ENCODE results near the gene TCEA3.

Gene TCEA3

GRCh38 chr1:23424293-23425192, at the start of gene TCEA3:
Gene TCEA3 (minus strand): TSS chr1:23424748. CDS start chr1:23424633, 115 bp downstream.
- Mint-ChIP-seq H3K9me3 (no peaks in the 10 kb centered on the region), H3K27me3 (peaks cover 23% of the 10 kb centered on the region), H3K36me3 (ENCODE audit: low read depth) (no peaks in the 10 kb centered on the region), H3K27ac (peak within 1 kb of the TSS; percentile 60), H3K4me3 (peak within 1 kb of the TSS; percentile 75), H3K4me1 (peaks cover 23% of the 10 kb centered on the region)
- DNase-seq = peak; percentile 23
- no peak for ATAC-seq

GRCh38 chr1:23473037-23473800, 48.7 kb upstream of the TCEA3 start:
- Mint-ChIP-seq H3K27ac (no peak overlapping the region), H3K4me3 (no peak overlapping the region), H3K4me1 (no peaks in the 10 kb centered on the region), H3K27me3 (peaks cover 4% of the 10 kb centered on the region), H3K9me3 (no peaks in the 10 kb centered on the region), H3K36me3 (ENCODE audit: low read depth) (no peaks in the 10 kb centered on the region)
- ATAC-seq (no peak), DNase-seq (no peak)

- no peak for ATAC-seq
- H3K36me3 Mint-ChIP-seq (ENCODE audit: low read depth) = no peaks in the 10 kb centered on the region
Observed at GRCh38 chr1:23472351-23473036, 47.9 kb upstream of the TCEA3 start.

GRCh38 chr1:23471473-23472075, 47.0 kb upstream of the TCEA3 start:
- ATAC-seq = no peak
- H3K27ac Mint-ChIP-seq = no peak overlapping the region

More at GRCh38 chr1:23472351-23473036, 47.9 kb upstream of the TCEA3 start:
- no peak overlapping the region for H3K4me3 Mint-ChIP-seq
- no peaks in the 10 kb centered on the region for H3K4me1 Mint-ChIP-seq
- no peak overlapping the region for H3K27ac Mint-ChIP-seq
- no peak for DNase-seq
- H3K27me3 Mint-ChIP-seq = peaks cover 3% of the 10 kb centered on the region
- H3K9me3 Mint-ChIP-seq = no peaks in the 10 kb centered on the region

GRCh38 chr1:23470282-23471070, 45.9 kb upstream of the TCEA3 start:
- peak; percentile 7 for ATAC-seq
- H3K4me1 Mint-ChIP-seq = no peaks in the 10 kb centered on the region
- no peak for DNase-seq

More at GRCh38 chr1:23471473-23472075, 47.0 kb upstream of the TCEA3 start:
- Mint-ChIP-seq H3K36me3 (ENCODE audit: low read depth) (no peaks in the 10 kb centered on the region), H3K4me1 (no peaks in the 10 kb centered on the region), H3K4me3 (no peak overlapping the region), H3K9me3 (no peaks in the 10 kb centered on the region), H3K27me3 (no peaks in the 10 kb centered on the region)
- DNase-seq = no peak

GRCh38 chr1:23469372-23469982, 44.9 kb upstream of the TCEA3 start:
- Mint-ChIP-seq H3K36me3 (ENCODE audit: low read depth) (no peaks in the 10 kb centered on the region), H3K4me1 (no peaks in the 10 kb centered on the region), H3K9me3 (no peaks in the 10 kb centered on the region), H3K27ac (no peak overlapping the region), H3K4me3 (no peak overlapping the region), H3K27me3 (no peaks in the 10 kb centered on the region)
- DNase-seq = no peak
- ATAC-seq = no peak

More at GRCh38 chr1:23470282-23471070, 45.9 kb upstream of the TCEA3 start:
- no peak overlapping the region for H3K4me3 Mint-ChIP-seq
- H3K27me3 Mint-ChIP-seq = no peaks in the 10 kb centered on the region
- H3K9me3 Mint-ChIP-seq = no peaks in the 10 kb centered on the region
- H3K36me3 Mint-ChIP-seq (ENCODE audit: low read depth) = no peaks in the 10 kb centered on the region
- no peak overlapping the region for H3K27ac Mint-ChIP-seq

GRCh38 chr1:23466423-23466989, 42.0 kb upstream of the TCEA3 start:
- H3K36me3 Mint-ChIP-seq (ENCODE audit: low read depth) = no peaks in the 10 kb centered on the region
- H3K4me1 Mint-ChIP-seq = no peaks in the 10 kb centered on the region
- DNase-seq = no peak
- H3K9me3 Mint-ChIP-seq = no peaks in the 10 kb centered on the region
- no peaks in the 10 kb centered on the region for H3K27me3 Mint-ChIP-seq
- no peak overlapping the region for H3K4me3 Mint-ChIP-seq
- ATAC-seq = no peak
- H3K27ac Mint-ChIP-seq = no peak overlapping the region

GRCh38 chr1:23463286-23463685, 38.7 kb upstream of the TCEA3 start:
- Mint-ChIP-seq H3K4me3 (no peak overlapping the region), H3K4me1 (no peaks in the 10 kb centered on the region), H3K27me3 (no peaks in the 10 kb centered on the region), H3K9me3 (no peaks in the 10 kb centered on the region), H3K27ac (no peak overlapping the region), H3K36me3 (ENCODE audit: low read depth) (no peaks in the 10 kb centered on the region)
- ATAC-seq = no peak
- DNase-seq = no peak

GRCh38 chr1:23462766-23463165, 38.2 kb upstream of the TCEA3 start:
- DNase-seq (no peak), ATAC-seq (no peak)
- H3K27me3 Mint-ChIP-seq = no peaks in the 10 kb centered on the region
- no peaks in the 10 kb centered on the region for H3K36me3 Mint-ChIP-seq (ENCODE audit: low read depth)
- H3K4me1 Mint-ChIP-seq = no peaks in the 10 kb centered on the region
- no peak overlapping the region for H3K4me3 Mint-ChIP-seq
- H3K9me3 Mint-ChIP-seq = no peaks in the 10 kb centered on the region
- H3K27ac Mint-ChIP-seq = no peak overlapping the region

GRCh38 chr1:23461050-23461449, 36.5 kb upstream of the TCEA3 start:
- ATAC-seq (no peak), DNase-seq (no peak)
- Mint-ChIP-seq H3K36me3 (ENCODE audit: low read depth) (no peaks in the 10 kb centered on the region), H3K27ac (no peak overlapping the region), H3K4me3 (no peak overlapping the region), H3K9me3 (no peaks in the 10 kb centered on the region), H3K27me3 (no peaks in the 10 kb centered on the region), H3K4me1 (peaks cover 4% of the 10 kb centered on the region)

GRCh38 chr1:23460519-23460918, 36.0 kb upstream of the TCEA3 start:
- H3K4me3 Mint-ChIP-seq = no peak overlapping the region
- H3K4me1 Mint-ChIP-seq = peaks cover 4% of the 10 kb centered on the region
- no peaks in the 10 kb centered on the region for H3K36me3 Mint-ChIP-seq (ENCODE audit: low read depth)
- H3K27ac Mint-ChIP-seq = no peak overlapping the region
- ATAC-seq = no peak
- peaks cover 2% of the 10 kb centered on the region for H3K27me3 Mint-ChIP-seq
- DNase-seq = no peak
- H3K9me3 Mint-ChIP-seq = no peaks in the 10 kb centered on the region

GRCh38 chr1:23459338-23459757, 34.8 kb upstream of the TCEA3 start:
- Mint-ChIP-seq H3K27me3 (peaks cover 4% of the 10 kb centered on the region), H3K4me1 (peaks cover 4% of the 10 kb centered on the region), H3K36me3 (ENCODE audit: low read depth) (no peaks in the 10 kb centered on the region), H3K27ac (no peak overlapping the region), H3K4me3 (no peak overlapping the region), H3K9me3 (no peaks in the 10 kb centered on the region)
- no peak for DNase-seq
- ATAC-seq = no peak

GRCh38 chr1:23456226-23456625, 31.7 kb upstream of the TCEA3 start:
- DNase-seq (no peak), ATAC-seq (no peak)
- Mint-ChIP-seq H3K4me3 (no peak overlapping the region), H3K27ac (peak overlapping the region; percentile 47), H3K27me3 (peaks cover 4% of the 10 kb centered on the region), H3K4me1 (peaks cover 13% of the 10 kb centered on the region), H3K9me3 (no peaks in the 10 kb centered on the region), H3K36me3 (ENCODE audit: low read depth) (no peaks in the 10 kb centered on the region)

Measured in activated naive CD8-positive, alpha-beta T cell treated with anti-CD3 and anti-CD28 coated beads, Interleukin-2, amount 50 U/mL, for 24 hours (primary cell).